Hematopoietic multipotent progenitor cell treated with erythropoietin and hydrocortisone succinate and interleukin-3 and kit ligand, for 6 days (in vitro differentiated cells): ENCODE results near the gene SHC2.
"Not testable (repeated sequence)": the region's sequence is repeated elsewhere in the genome, so short reads cannot be mapped to it uniquely, and the experiment has no call there.

Experiments
- DNase-seq: peaks from one replicate; pipeline ENCODE4 v3.0.0-alpha.2; 2015

Gene SHC2

GRCh38 chr19:444677-445210 lies 16.1 kb downstream of the SHC2 start:
- no peak for DNase-seq

GRCh38 chr19:443005-443404 lies 17.8 kb downstream of the SHC2 start:
- no peak for DNase-seq

GRCh38 chr19:442085-442484 lies 18.7 kb downstream of the SHC2 start:
- no peak for DNase-seq

GRCh38 chr19:441213-441836 lies 19.5 kb downstream of the SHC2 start:
- peak; percentile 13 for DNase-seq

GRCh38 chr19:440391-441212 lies 20.2 kb downstream of the SHC2 start:
- no peak for DNase-seq

- no peak for DNase-seq
Observed at GRCh38 chr19:439167-439900, 21.5 kb downstream of the SHC2 start.

- no peak for DNase-seq
Observed at GRCh38 chr19:438416-438958, 22.3 kb downstream of the SHC2 start.

GRCh38 chr19:437041-437440 lies 23.8 kb downstream of the SHC2 start:
- no peak for DNase-seq

GRCh38 chr19:436413-436950 lies 24.4 kb downstream of the SHC2 start:
- DNase-seq: no peak

- no peak for DNase-seq
Observed at GRCh38 chr19:435707-436412, 25.0 kb downstream of the SHC2 start.

GRCh38 chr19:435056-435706 lies 25.7 kb downstream of the SHC2 start:
- DNase-seq: no peak

- DNase-seq: no peak
Observed at GRCh38 chr19:434152-434960, 26.5 kb downstream of the SHC2 start.

GRCh38 chr19:430701-431100 lies 30.1 kb downstream of the SHC2 start:
- no peak for DNase-seq

GRCh38 chr19:428149-428548 lies 32.7 kb downstream of the SHC2 start:
- no peak for DNase-seq

- DNase-seq: peak; percentile 19
Observed at GRCh38 chr19:427675-428074, 33.2 kb downstream of the SHC2 start.

- DNase-seq: no peak
Observed at GRCh38 chr19:426725-427445, 33.9 kb downstream of the SHC2 start.

- DNase-seq: no peak
Observed at GRCh38 chr19:425056-425455, 35.8 kb downstream of the SHC2 start.

GRCh38 chr19:424546-424945 lies 36.3 kb downstream of the SHC2 start:
- DNase-seq: no peak

- no peak for DNase-seq
Observed at GRCh38 chr19:423691-424466, 37.0 kb downstream of the SHC2 start.

- DNase-seq: not testable (repeated sequence)
Observed at GRCh38 chr19:422917-423226, 38.0 kb downstream of the SHC2 start.
